Middle frontal gyrus (tissue), 1 donor: ENCODE results near the gene PGAP3.

Experiments
- DNase-seq: peaks from one replicate; pipeline ENCODE4 v3.0.0-alpha.2; 2015; ENCODE audit warnings: low spot score; ENCODE audit errors: extremely low spot score

The PGAP3 gene

DNA sequence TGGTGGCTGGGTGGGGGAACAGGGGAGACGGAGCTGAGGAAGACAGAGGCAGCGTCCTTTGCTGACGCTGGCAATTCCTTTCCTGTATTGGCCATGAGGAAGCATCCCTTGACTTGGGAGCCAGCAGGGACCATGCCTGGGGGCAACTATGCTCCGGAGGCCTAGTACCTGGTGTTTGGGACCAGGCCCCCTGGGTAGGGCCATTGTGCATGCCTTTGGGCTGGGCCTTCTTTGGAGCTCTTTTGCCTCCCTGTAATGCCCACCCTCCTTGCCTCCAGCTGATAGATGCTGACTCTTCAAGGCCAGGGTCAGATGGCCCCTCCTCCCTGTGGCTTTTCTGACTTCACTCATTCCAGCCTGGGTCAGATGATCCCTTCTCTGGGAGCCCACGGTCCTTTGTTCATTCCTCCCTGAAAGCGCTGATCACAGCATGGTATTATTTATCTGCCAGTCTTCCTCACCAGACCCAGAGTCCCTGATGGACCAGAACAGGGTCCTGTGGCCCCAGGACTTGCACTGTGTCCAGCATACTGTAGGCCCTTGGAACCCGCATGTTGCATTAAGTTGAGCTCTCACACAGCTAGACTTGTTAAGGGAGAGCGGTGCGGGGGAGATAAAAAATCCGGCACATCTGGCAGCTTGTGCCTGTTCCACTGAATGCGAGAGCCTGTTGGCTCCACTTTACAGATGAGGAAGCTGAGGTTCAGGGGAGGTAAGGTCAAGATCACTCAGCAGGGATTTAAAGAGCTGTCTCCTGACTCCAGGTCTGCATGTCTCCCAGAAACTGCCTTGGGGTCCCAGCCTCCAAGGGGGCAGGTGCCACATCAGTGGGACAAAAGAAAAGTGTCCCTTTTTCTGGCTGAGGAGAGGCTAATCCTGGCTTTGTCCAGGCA lies 48.0 kb downstream of the PGAP3 start:
- DNase-seq: no peak

DNA sequence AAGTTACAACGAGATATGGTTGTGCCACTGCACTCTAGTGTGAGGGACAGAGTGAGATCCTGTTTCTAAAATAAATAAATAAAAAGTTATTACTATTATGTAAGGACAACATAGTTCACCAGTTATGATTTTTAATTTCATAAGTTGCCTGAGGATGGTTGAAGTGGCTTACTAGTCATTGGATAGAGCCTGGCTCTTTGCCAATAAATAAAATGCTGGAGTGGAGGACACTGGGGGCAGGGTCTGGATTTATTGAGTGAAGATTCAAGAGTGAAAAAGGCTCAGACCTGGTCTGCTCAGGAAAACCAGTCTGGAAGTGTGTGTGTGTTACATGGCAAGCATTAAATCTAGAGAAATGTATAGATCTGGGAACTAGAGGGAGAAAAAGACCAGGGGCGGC lies 48.8 kb downstream of the PGAP3 start:
- DNase-seq: no peak

DNA sequence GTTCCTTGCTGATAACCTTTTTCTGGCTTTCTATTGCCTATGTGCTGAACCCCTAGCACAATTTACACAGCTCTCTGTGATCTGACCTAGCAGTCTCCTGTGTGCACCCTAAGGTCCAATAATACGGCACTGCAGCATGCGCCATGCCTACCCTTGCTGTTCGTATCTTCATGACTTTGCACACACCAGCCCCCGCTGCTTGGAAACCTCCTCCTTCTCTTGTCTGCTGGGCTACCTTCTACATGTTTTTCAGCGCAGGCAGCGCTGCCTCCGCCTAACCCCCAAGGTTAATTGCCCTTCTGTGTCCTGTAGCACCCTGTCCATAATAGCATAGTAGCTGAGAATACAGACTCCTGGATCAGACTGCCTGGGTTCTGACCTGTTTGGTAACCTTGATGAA lies 49.5 kb downstream of the PGAP3 start:
- no peak for DNase-seq

DNA sequence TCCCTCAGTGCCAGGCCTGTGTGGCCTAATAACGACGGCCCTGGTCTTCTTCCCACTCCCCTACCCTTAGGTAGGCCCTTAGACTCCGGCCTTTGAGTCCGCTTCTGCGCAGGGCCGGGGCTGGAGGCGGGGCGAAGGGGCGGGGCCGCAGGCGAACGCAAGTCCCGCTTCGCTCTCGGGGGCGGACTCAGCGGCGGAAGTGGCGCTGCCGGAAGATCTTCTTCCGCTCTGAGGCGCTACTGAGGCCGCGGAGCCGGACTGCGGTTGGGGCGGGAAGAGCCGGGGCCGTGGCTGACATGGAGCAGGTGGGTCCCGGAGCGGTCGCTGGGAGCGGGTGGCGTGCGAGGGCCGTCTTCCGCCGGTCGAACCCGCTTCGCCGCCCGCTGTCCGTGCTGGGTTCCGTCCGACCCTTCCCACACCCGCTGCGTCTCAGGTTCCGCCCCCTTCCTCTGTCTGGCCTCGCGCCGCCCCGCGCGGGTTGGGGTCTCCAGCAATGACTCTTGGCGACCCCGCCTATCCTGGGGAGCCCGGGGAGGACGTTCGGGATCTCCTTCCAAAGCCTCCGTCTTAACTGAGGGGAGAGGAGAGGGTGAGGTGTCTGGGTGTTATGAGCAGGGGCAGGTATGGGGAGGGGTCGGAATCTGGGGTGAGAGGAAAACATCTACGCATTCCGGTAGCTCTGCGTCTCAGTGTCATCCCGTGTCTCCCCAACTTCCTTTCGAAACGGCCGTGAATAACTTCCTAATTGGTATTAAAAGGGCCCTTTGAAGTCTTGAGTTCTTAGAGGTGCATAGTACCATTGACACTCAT lies 50.7 kb downstream of the PGAP3 start, which contains the start of gene STARD3:
Gene STARD3 (plus strand): TSS at position 218 of the 810 bp plus-strand sequence. CDS start 16,388 bp downstream, outside the sequence.
- peak; percentile 78 for DNase-seq

DNA sequence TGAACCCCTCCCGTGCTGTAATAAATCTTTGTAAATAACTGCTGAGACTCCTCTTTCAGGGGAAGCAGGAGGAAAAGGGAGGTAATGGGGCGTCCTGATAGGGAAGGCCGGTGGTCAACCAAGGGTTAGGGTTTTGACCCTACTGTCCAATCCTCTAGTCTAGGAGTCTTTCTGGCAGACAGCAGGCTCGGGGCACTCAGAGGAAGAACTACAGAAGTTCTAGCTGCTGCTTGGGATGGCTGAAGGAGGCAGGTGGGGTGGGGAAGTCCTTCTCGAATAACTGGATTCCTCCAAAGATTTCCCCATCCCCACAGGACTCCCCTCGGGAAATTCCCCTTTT lies 51.3 kb downstream of the PGAP3 start:
- DNase-seq: no peak

DNA sequence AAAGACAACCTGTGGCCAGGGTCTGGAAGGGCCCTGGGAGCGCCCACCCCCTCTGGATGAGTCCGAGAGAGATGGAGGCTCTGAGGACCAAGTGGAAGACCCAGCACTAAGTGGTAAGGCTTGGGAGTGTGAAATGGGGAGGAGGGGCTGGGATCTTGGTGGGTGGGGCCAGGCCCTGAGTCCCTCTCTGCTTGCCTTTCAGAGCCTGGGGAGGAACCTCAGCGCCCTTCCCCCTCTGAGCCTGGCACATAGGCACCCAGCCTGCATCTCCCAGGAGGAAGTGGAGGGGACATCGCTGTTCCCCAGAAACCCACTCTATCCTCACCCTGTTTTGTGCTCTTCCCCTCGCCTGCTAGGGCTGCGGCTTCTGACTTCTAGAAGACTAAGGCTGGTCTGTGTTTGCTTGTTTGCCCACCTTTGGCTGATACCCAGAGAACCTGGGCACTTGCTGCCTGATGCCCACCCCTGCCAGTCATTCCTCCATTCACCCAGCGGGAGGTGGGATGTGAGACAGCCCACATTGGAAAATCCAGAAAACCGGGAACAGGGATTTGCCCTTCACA lies 52.2 kb downstream of the PGAP3 start:
- DNase-seq: no peak

DNA sequence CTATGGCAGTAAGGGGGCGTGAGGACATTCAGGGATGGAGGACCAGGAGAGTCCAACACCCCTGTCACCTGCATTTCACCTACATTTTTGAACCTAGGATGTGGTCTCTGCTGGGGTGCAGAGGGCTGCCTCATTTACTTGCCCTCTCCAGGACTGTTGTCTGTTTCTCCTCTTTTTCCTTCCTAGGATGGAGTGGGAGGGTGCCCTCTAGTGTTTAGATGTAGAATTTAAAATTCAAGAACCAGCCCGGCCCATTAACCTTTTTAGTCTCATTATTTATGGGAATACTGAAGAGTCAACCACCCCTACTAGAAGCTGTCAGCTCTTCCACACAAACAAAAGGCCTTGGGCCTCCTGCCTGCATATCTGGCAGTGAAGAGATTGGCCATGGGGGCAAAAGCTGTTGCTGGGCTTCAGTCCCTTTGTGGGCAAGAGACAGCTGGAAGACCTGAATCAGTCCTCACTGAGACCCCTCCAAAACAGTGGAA lies 53.4 kb downstream of the PGAP3 start:
- DNase-seq: no peak

DNA sequence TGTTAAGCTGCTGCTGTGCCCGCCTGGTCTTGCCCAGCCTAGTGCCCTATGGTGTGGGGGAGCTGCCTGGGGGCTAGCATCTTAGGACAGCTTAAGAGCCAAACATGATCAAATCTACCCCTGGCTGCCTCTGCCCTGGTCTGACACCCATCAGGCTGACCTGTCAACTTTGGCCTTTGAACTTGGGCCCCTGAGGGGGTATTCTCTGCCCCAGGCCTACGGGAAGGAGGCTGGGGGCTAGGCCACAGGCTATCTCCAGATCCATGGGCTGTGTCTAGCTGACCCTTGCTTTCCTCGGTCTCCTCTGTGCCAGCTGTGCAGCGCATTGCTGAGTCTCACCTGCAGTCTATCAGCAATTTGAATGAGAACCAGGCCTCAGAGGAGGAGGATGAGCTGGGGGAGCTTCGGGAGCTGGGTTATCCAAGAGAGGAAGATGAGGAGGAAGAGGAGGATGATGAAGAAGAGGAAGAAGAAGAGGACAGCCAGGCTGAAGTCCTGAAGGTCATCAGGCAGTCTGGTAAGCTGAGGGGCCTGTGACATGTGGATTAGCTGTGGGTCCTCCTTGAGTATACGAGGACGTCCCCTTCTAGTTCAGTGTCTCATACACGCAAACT lies 54.2 kb downstream of the PGAP3 start:
- DNase-seq: no peak

DNA sequence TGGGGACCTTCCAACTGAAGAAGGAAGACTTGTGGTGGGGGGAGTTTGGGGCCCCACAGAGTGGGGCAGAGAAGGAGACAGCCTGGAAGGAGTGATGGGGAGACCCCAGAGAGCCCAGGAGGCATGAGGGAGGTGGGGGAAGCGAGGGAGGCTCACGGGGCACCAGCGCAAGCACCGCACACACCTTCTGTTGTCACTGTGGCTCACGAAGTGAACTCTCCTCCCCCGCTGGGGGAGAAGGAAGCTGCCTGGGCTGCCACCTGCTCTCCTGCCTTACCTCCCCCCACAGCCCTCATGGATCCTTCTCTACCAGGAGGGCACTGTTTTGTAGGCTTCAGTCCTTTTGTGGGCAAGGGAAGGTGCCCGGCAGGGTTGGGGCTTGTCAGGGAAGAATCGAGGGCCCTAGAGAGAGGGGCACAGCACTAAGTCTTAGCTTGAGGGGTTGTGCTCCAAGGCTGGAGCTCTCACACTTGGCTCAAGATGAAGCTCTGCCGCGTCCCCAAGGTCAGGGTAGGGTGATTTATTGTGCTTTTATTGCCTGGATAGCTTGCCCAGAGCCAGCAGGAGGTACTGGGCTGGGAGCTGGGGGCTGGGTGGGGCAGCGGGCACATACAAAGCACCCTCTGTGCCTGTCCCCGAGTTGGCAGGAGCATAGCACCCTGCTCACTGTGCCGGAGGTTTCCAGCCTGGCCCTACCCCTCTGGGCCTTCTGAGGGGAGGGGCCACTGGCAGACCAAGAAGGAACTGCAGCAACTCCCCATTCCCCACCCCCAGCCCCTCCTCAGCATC lies 55.5 kb downstream of the PGAP3 start:
- DNase-seq: no peak

DNA sequence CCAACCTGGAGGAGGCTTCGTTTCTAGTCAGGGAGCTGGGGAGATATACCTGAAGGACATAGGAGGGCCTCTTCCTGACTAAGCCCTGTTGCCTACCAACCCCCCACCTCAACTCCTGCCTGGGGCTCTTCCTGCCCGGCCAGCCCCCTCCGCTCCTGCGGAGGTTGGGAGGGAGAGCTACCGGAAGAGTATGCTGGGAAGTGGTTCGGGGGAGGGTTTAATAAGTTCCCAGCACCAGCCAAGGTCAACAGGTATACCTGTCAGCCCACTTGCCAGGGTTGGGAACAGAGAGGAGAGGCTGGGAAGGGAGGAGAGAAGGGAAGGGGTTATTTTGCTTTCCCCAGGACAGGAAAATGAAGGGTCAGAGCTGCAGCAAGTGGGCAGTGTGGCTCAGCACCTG lies 56.5 kb downstream of the PGAP3 start:
- DNase-seq: no peak

DNA sequence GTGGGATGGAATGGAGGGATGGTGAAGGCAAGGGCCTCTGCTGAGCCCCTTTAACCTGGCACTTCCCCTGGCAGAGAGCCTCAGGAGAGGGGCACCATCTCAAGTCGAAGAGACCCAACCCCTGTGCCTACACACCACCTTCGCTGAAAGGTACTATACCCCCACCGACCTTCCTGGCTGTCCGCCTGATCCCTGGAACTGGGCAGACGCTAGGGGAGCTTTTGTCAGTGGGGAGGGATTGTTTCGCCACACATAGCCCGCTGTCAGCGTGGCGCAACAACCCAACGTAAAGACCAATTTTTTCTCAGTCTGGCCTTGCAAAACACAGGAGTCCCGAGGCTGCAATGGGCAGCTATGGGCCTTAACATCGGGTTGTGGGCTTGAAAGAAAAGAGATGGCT lies 58.0 kb downstream of the PGAP3 start:
- DNase-seq: no peak

DNA sequence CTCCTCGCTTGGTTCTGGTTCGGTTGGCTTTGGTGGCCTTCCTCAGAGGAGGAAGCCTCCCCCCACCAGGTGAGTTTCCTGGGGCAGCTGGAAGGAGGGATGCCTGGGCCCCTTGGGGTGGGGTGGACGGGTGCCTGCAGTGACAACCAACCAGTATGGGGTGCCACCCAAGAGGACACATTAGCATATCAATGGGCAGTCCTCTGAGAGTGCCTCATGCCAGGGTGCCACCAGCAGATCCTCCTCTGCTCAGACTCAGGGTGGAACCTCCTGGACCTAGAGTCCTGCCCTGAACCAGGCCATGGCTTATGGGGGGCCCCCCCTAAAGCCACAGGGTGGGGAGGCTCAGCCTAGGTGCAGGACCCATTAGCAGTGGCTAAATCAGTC lies 58.4 kb downstream of the PGAP3 start:
- DNase-seq: no peak

DNA sequence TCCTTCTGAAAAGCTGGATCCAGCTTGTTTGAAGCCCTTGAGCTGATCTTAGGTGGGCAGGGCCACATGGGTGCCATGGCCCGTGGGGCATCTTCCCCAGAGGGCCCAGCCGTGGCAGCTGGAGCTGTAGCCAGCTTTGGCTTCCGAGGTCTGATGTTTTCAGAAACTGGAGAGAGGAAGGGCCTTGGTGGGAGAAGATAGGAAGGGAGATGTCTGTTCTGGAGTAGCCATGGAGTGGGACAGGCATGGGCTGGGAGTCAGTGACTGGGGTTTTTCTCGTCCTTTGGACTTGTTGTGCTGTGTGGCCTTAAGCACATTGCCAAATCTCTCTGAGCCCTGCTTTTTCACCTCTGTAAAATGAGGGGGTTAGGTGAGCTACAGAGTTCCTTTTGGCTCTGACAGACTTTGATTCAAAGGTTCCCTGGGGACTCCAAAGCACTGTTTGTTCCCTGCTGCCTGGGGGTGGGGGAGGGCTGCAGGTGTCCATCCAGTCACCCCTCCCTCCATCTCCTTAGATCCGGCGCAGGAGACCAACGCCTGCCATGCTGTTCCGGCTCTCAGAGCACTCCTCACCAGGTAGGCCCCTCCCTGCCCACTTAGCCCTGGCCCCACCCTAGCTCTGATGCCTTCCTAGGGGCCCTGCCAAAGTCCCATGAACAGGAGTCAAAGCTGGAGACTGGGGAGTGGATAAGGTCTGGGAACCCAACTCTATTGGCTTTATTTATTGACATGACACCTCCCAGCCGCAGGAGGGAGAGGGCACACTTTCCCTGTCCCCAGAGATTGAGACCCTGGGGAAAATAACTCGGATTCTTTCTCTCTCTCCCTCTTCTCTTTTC lies 59.0 kb downstream of the PGAP3 start:
- no peak for DNase-seq

DNA sequence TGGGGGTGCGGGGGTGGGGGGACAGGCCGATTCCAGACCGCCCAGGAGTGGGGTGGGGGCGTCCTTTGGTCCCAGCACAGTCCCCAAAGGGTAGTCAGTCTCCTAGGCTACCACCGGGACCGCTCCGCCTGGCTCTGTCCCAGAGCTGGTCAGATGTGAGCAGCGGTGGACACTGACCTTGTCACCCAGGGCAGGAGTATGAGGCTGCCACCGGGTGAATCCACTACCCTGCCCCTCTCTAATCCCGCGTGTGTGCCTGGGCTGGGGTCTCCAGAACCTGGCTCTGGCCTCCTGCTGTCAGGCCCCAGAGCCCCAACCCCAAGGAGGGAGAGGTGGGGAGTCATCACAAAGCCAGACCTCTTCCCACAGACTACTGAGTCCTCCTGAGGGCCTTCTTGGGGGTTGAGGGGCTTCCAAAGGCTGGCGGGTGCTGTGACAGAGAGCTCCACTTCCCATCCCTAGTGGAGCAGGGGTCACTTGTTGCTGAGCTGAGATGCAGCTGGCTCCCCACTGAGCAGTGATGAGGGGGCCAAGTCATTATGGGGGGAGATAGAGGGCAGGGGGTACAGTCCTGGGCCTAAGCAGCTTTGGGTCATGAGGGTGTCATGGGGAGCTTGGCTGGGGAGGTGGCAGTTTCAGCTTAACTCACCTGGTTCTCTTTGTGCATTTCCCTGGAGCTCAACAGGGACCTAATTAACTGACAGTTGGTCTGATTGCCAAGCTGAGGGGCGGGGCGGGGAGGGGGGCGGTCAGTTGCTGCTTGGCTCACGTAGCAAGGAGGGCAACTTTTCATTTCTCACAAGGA lies 59.9 kb downstream of the PGAP3 start:
- no peak for DNase-seq

DNA sequence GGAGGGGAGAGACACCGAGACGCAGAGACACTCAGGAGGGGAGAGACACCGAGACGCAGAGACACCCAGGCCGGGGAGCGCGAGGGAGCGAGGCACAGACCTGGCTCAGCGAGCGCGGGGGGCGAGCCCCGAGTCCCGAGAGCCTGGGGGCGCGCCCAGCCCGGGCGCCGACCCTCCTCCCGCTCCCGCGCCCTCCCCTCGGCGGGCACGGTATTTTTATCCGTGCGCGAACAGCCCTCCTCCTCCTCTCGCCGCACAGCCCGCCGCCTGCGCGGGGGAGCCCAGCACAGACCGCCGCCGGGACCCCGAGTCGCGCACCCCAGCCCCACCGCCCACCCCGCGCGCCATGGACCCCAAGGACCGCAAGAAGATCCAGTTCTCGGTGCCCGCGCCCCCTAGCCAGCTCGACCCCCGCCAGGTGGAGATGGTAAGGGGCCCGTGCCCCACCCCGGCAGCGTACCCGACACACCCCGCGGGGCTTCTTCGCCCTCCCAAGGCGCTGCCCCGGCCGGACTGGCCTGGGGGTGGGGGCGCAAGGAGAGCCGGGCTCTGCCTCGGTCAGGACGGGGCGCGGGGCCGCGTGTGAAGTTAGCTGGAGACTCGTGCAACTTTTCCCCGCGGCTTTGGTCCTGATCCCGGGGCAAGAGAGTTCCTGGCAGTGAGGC lies 60.7 kb downstream of the PGAP3 start:
- DNase-seq: no peak

DNA sequence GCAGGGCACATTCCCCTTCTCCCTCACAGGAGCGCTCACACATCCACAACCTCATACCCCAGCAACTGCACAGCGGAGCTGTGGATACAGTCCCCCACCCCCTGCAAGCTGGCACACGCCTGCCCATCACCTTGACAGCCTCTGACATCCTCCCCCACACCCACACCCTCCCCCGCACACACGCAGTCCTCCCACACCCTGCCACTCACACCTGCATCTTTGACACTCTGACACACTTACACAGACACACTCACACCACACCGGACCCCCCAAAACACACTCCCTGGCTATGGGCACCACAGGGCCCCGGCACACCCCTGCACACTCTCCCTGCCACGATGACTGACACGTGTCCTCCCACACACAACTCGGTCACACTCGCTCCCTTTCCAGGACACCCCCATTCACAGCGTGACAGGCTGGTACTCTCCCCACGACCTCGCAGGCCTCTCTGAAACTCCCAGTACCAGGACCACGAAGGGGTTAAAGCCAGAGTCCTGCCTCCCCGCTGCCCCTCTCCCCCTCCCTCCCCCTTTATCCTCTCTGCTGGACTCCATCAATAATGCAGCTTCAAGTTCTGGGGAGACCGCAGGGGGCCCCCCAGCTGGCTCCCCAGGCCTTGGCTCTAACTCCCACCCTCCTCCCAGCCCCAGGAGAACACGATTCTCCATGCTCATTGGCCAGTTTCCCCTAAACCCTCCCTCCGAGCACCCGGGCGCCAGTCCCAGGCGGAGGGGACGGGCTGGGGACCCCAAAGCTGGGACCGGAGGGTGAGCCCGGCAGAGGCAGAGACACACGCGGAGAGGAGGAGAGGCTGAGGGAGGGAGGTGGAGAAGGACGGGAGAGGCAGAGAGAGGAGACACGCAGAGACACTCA lies 61.4 kb downstream of the PGAP3 start, which contains the start of gene PPP1R1B:
Gene PPP1R1B (plus strand): TSS at position 782 of the 876 bp plus-strand sequence. CDS start 441 bp downstream, outside the sequence.
- no peak for DNase-seq

DNA sequence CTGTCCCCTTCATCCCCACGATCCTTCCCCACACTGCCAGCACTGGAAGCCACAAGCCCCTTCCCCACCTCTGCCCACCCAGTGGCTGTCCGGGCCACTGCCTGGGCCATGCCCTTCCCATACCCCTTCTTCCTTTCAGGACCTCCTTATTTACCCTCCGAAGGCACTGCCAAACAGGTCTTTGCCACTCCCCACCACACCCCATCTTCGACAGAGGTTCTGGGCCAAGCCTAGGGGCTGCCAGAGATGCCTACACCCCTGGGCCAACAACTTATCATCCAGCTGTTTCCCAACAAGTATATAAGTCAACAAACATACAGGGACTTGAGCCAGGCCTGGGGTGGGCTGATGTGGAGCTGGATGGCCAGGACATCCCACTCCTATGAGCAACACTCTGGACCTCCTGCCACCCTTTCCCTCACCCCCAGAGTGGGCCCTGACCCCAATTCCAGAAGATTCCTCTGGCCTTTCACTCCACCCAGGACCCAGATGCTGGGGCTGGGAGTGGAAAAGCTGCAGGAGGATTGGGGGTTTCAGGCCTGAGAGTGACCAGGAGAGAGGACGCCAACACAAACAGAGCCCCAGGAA lies 62.6 kb downstream of the PGAP3 start:
- no peak for DNase-seq
